GM12801 (cell line): ENCODE results near the gene SRR.

Experiments used
- CTCF ChIP-seq: IDR thresholded peaks from one replicate; pipeline ENCODE4 v1.5.1; 2011; ENCODE audit warnings: control low read depth; ENCODE audit not compliant: insufficient read length; ENCODE audit errors: extremely low read depth

The SRR gene

DNA sequence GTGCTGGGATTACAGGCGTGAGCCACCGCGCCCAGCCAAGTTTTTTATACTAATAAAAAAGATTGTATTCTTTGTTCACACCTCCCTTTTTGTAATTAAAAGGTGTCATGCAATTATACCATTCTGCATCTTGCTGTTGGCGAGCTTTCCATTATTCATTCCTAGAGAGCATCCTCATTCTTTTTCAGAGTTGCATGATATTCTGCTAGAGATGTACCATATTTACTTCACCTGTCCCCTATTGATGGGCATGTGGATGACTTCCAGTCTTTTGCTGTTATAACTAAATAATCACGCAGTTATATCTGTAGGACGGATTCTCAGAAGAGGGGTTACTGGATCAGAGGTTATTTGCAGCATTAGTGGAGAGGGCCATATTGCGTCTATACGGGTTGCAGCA lies 50.6 kb downstream of the SRR start:
- TF ChIP-seq CTCF, result no peak

GRCh38 chr17:2357237-2357636 lies 53.5 kb downstream of the SRR start:
- TF ChIP-seq CTCF, result no peak

- no peak for TF ChIP-seq CTCF
Observed at GRCh38 chr17:2357931-2358434, 54.2 kb downstream of the SRR start.

DNA sequence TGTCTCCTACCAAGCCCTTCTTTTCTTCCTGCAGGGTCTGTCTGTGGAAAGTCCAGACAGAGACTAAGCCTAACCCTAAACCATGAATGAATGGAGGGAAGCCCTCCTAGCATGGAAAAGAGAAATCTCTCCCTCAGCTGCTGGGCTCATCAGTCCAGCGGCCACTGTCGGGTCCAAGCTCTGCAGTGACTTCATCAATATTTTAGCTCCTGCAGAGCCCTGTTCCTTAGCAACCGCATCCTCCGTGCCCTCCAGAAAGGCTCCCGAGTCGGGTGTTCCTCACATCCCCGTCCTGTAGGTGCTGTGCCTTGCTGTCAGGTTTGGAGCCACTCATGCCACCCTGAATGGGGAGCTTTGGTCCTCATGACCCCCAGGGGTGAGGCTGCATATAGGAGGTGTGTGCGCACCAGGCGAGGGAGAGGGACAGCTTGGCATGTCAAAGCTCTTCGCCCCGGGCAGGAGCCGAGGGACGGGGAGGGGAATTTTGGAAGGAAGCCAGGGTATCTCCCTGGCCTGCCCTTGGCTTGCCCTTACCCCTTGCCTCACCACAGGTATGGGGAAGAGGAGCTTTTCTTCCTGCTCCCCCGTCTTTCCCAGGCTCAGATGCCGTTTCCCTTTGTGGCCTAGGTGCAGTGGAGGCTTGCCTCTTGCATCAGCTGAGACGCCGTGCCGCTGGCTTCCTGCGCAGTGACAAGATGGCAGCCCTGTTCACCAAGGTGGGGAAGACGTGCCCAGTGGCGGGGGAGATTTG lies 57.4 kb downstream of the SRR start:
- TF ChIP-seq CTCF, result no peak

DNA sequence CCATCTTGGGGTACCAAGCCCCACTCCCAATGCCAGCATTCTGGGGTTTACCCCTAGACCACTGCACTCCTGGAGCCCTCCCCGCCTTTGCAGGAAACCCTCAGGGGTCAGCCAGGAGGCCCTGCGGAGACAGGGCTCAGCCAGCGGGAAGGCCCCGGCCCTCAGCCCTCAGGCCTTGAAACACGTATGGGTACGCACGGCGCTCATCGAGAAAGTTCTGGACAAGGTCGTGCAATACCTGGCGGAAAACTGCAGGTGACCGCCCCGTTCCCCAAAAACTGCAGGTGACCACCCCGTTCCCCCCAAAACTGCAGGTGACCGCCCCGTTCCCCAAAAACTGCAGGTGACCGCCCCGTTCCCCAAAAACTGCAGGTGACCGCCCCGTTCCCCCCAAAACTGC lies 58.3 kb downstream of the SRR start:
- no peak for TF ChIP-seq CTCF

- TF ChIP-seq CTCF, result no peak
Observed at GRCh38 chr17:2362416-2362815, 58.7 kb downstream of the SRR start.

DNA sequence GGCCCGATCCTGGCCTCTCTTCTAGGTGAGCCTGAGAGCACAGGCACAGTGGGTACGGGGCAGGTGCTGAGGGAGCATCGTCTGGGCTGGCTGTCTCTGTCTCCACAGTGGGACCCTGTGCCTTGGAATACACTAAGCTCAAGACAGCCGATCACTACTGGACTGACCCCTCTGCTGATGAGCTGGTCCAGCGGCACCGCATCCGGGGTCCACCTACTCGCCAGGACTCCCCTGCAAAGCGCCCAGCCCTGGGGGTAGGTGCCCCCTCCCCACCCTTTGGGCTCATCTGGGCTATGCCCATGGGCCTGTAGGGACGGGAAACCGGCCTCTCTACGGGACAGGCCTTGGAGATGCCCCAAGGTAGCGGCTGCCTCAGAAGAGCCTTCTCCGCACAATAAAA lies 59.1 kb downstream of the SRR start:
- TF ChIP-seq CTCF, result no peak
